Measurements from ENCODE around the gene PAK6.

The PAK6 gene

DNA sequence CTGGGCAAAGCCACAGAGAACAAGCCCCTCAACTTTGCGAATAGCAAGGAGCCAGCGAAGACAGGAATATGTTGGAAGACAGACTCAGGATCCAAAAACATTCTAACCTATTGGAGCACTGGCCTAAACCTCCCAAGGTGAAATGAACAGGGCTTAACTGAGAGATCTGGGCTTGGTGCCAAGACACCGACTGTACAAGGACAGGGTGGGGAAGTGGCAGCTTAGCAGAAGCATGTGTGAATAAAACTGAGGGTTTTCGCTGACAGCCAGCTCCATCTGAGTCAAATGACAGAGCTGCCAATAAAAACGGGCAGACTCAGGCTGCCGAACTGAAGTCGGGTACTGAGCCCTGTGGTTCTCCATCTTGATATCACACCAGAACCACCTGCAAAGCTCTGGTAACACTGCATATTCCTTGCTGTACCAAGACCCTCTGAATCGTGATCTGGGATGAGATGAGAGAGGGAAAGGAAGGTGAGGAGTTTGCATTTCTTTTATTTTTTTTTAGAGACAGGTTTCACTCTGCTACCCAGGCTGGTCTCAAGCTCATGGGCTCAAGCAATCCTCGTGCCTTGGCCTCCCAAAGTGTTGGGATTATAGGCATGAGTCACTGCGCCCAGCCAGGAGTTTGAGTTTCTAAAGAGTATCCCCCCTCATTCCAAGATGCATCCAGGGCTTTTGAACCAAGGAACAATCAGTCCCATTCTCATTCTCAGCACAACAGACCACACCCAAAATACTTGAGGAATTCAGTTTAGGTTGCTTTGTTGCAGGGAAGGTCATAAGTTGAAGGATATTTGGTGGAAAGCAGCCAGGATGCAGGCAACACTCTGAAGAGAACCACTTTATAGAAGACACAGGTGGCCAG, 74.9 kb downstream of the PAK6 start:
- Histone ChIP-seq H3K27ac (ENCODE audit: low read length) (0 out of 2 replicates have a peak overlapping the region, but pooled peaks have one; percentile 13), H3K9ac (ENCODE audit: low read depth, low read length) (no peak overlapping the region)

DNA sequence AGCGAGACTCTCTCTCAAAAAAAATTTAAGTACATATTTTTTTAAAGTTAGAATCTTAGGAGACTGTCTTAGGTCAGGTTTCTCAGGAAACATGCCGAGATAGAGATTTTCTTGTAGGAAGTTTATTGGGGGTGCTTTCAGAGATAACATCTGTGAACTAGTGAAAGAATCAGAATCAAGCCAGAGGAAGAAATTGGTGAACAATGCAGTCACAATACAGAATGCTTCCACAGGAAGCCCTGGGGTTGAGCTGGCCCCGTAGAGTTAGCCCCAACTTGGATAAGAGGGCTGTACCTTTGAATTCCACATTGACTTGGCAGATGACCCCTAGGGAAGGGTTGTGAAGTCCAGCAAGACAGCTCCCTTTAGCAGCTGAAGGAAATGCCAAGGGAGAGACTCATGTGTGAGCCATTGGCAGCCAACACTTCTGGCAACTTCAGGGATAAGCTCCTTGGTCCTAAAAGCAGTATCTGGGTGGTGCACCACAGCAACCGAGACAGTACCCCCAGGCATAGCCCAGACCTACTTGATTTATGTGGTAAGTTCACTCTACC, 75.9 kb downstream of the PAK6 start:
- Histone ChIP-seq H3K9me3 (ENCODE audit: insufficient read depth, low read length, severe bottlenecking) (no peaks in the 10 kb centered on the region), H3K4me1 (ENCODE audit: insufficient read depth, low read length) (peaks cover 11% of the 10 kb centered on the region), H3K4me2 (ENCODE audit: insufficient read depth, low read length) (no peak overlapping the region), H3K36me3 (ENCODE audit: insufficient read depth, low read length) (no peaks in the 10 kb centered on the region), H3K27ac (ENCODE audit: low read length) (no peak overlapping the region), H4K20me1 (ENCODE audit: insufficient read depth, low read length) (no peaks in the 10 kb centered on the region), H3K9ac (ENCODE audit: low read depth, low read length) (no peak overlapping the region), H3K4me3 (ENCODE audit: low read depth in 1 of 2, low read length in 2 of 2) (no peak overlapping the region), H3K79me2 (ENCODE audit: insufficient read depth, low read length) (no peaks in the 10 kb centered on the region), H2AFZ (ENCODE audit: low read depth, low read length) (no peak overlapping the region), H3K27me3 (ENCODE audit: insufficient read depth, low read length, poor library complexity) (peaks cover 8% of the 10 kb centered on the region)
- TF ChIP-seq, protein P1, sequence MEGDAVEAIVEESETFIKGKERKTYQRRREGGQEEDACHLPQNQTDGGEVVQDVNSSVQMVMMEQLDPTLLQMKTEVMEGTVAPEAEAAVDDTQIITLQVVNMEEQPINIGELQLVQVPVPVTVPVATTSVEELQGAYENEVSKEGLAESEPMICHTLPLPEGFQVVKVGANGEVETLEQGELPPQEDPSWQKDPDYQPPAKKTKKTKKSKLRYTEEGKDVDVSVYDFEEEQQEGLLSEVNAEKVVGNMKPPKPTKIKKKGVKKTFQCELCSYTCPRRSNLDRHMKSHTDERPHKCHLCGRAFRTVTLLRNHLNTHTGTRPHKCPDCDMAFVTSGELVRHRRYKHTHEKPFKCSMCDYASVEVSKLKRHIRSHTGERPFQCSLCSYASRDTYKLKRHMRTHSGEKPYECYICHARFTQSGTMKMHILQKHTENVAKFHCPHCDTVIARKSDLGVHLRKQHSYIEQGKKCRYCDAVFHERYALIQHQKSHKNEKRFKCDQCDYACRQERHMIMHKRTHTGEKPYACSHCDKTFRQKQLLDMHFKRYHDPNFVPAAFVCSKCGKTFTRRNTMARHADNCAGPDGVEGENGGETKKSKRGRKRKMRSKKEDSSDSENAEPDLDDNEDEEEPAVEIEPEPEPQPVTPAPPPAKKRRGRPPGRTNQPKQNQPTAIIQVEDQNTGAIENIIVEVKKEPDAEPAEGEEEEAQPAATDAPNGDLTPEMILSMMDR (IDR thresholded peaks at IDR 0.05; ENCODE audit: borderline replicate concordance, extremely low read depth, low read length, poor library complexity, severe bottlenecking): no peak
- TF ChIP-seq EZH2 (IDR thresholded peaks at IDR 0.05; ENCODE audit: borderline replicate concordance, low read depth, low read length, severe bottlenecking): no peak
- ATAC-seq (ENCODE audit: insufficient read depth, low read depth): no peak
- no peak for DNase-seq

More for the DNA sequence above, 74.9 kb downstream of the PAK6 start:
- Histone ChIP-seq H4K20me1 (ENCODE audit: insufficient read depth, low read length) (no peaks in the 10 kb centered on the region), H3K36me3 (ENCODE audit: insufficient read depth, low read length) (no peaks in the 10 kb centered on the region), H3K4me2 (ENCODE audit: insufficient read depth, low read length) (peak overlapping the region; percentile 50), H3K4me3 (ENCODE audit: low read depth in 1 of 2, low read length in 2 of 2) (0 out of 4 replicates have a peak overlapping the region, but pooled peaks of 1 of the 2 experiments have one; percentile 18), H3K27me3 (ENCODE audit: insufficient read depth, low read length, poor library complexity) (peaks cover 8% of the 10 kb centered on the region), H2AFZ (ENCODE audit: low read depth, low read length) (peak overlapping the region; percentile 30), H3K79me2 (ENCODE audit: insufficient read depth, low read length) (no peaks in the 10 kb centered on the region), H3K4me1 (ENCODE audit: insufficient read depth, low read length) (peaks cover 14% of the 10 kb centered on the region), H3K9me3 (ENCODE audit: insufficient read depth, low read length, severe bottlenecking) (no peaks in the 10 kb centered on the region)
- DNase-seq (peak; percentile 62), ATAC-seq (ENCODE audit: insufficient read depth, low read depth) (peak; percentile 74)
- TF ChIP-seq, protein P1 (IDR thresholded peaks at IDR 0.05; ENCODE audit: borderline replicate concordance, extremely low read depth, low read length, poor library complexity, severe bottlenecking): no peak
- no peak for TF ChIP-seq EZH2 (IDR thresholded peaks at IDR 0.05; ENCODE audit: borderline replicate concordance, low read depth, low read length, severe bottlenecking)

DNA sequence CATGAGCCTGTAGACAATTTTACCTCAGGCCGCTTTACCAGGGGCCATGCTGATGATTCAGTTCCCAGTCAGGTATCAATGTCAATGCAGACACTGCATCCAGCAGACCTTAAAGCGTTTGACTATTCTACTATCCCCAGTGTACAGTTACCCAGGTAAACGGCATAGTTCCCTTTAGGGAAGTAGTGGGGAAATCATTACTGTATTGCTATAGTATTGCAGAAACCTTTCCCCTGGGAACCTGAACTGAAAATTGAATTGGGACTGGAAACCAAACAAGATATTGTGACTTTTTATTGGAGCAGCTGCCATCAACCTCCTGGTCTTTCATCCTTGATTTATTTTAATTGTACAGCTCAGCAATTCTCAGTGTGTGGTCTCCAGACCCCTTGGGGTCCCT, 78.1 kb downstream of the PAK6 start:
- ATAC-seq (ENCODE audit: insufficient read depth, low read depth) (no peak), DNase-seq (no peak)
- no peaks in the 10 kb centered on the region for H3K79me2 ChIP-seq (ENCODE audit: insufficient read depth, low read length)
- no peaks in the 10 kb centered on the region for H4K20me1 ChIP-seq (ENCODE audit: insufficient read depth, low read length)
- no peak overlapping the region for H3K9ac ChIP-seq (ENCODE audit: low read depth, low read length)
- no peaks in the 10 kb centered on the region for H3K36me3 ChIP-seq (ENCODE audit: insufficient read depth, low read length)
- H3K27ac ChIP-seq (ENCODE audit: low read length): no peak overlapping the region
- TF ChIP-seq, protein P1 (IDR thresholded peaks at IDR 0.05; ENCODE audit: borderline replicate concordance, extremely low read depth, low read length, poor library complexity, severe bottlenecking): no peak
- no peak for TF ChIP-seq EZH2 (IDR thresholded peaks at IDR 0.05; ENCODE audit: borderline replicate concordance, low read depth, low read length, severe bottlenecking)
- no peak overlapping the region for H2AFZ ChIP-seq (ENCODE audit: low read depth, low read length)
- H3K4me1 ChIP-seq (ENCODE audit: insufficient read depth, low read length): peaks cover 14% of the 10 kb centered on the region
- H3K4me2 ChIP-seq (ENCODE audit: insufficient read depth, low read length): no peak overlapping the region
- peaks cover 8% of the 10 kb centered on the region for H3K27me3 ChIP-seq (ENCODE audit: insufficient read depth, low read length, poor library complexity)
- H3K4me3 ChIP-seq (ENCODE audit: low read depth in 1 of 2, low read length in 2 of 2): no peak overlapping the region
- H3K9me3 ChIP-seq (ENCODE audit: insufficient read depth, low read length, severe bottlenecking): no peaks in the 10 kb centered on the region

All from DND-41 (cell line).